A549 treated with AZD9567 at 1 μM for 4 hours (cell line): Measurements from ENCODE around the gene NOA1. TPM values are rescaled to one million over a fixed set of nuclear protein-coding genes. Genes with fewer than 3 reads are reported as not detected.

Source experiments
- total RNA-seq: library from RNA; stranded (reverse); fragments of 200-300 nt; extraction: Qiagen RNA extraction; gene quantifications from 5 replicates; pipeline ENCODE4 v1.2.3, GENCODE V29; 2022; ENCODE audit not compliant: insufficient read depth

NOA1 gene
- 16.5 to 17.7 TPM (median 17.5 TPM) in 5 replicates for total RNA-seq

DNA sequence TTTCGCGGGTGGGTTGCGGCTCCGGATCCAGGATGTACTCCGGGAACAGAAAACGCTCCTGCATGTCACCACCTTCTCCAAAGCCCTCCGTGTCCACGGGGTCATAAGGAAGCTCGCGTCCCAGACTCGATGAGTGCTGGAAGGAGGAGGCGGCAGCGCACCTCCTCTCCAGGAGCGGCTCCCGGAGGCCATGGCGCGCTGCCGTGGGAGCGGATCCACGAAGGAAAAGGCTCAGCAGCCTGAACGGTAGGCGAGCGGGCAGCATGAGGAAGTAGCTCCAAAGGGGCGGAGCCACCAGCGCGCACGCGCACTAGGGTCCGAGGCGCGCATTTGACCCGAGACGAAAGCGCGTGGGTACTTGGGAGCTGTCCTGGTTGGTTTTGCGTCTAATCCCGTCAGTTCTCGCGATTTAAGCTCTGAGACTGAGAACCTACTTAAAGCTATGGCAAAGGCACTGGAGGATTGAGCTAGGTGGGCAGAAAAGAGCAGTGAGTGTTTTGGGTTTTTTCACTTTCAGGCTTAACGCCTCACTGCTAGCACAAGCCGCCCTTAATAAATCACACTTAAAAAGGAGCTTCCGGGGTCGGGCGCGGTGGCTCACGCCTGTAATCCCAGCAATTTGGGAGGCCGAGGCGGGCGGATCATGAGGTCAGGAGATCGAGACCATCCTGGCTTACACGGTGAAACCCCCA lies at the start of gene NOA1:
TSS of gene NOA1 (minus strand) at position 286 of the 692 bp plus-strand sequence. CDS start at position 265, 21 bp downstream.

DNA sequence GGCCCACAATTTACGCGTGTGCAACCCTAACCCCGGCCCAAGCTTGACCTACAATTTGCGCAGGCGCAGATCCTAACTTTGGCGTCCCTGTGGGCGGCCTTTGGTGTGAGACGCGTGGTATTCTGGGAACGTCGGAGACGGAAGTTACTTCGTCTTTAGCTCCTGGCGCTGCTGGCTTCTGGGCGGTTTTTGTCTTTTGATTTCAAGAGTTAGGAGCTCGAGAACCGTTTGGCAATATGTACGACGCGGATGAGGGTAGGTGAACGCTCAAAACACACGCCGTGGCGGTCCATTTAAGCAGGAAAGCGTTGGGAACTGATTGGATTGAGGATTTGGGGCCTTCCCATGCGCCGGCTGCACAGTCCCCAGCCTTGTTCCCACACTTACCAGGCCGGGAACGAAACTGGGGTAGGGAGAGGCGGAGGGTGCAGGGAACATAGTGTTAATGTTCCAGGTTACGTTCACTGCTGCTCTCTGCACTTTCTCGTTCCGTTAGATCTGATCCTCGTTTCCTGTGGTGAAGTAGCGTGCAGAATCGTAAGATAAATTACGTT lies 1.4 kb upstream of the NOA1 start, which contains the start of gene POLR2B:
TSS of gene POLR2B (plus strand) at position 147 of the 554 bp plus-strand sequence. CDS start at position 237, 90 bp downstream.

Other genes with a start within 250 kb of the NOA1 start
- 0.16 TPM in 1 of 5 replicates, not detected in the others for gene SPINK2, start 155.9 kb downstream of the NOA1 start, total RNA-seq
- gene REST, start 69.7 kb downstream of the NOA1 start, total RNA-seq, result 7.3 to 12.0 TPM (median 8.4 TPM) in 5 replicates
- gene POLR2B, start 1.3 kb upstream of the NOA1 start, total RNA-seq, result 62.7 to 86.0 TPM (median 67.9 TPM) in 5 replicates
- gene IGFBP7, start 132.8 kb upstream of the NOA1 start, total RNA-seq, result 196 to 351 TPM (median 253 TPM) in 5 replicates